ENCODE results near the gene CYP4B1. TPM values are rescaled to one million over a fixed set of nuclear protein-coding genes. Genes with fewer than 3 reads are reported as not detected.

Gene CYP4B1
- total RNA-seq, 2 donors from 2014 or later, result 12.5 to 30.0 TPM

GRCh38 chr1:46761740-46762139 is 37.1 kb upstream of the CYP4B1 start:
- Histone ChIP-seq H3K4me1 (peaks cover 19% of the 10 kb centered on the region), H3K27me3 (no peaks in the 10 kb centered on the region), H3K27ac (no peak overlapping the region), H3K4me3 (no peak overlapping the region), H3K36me3 (replicated peaks in 1 of 2; ENCODE audit: insufficient read depth in 1 of 2, low read depth in 2 of 2) (no peaks in the 10 kb centered on the region), H3K9me3 (no peaks in the 10 kb centered on the region)
- intact Hi-C loops (cut with DNase I), result no loop called here
- ATAC-seq, result no peak
- no peak for DNase-seq
- TF ChIP-seq POLR2A (IDR thresholded peaks at IDR 0.05), result no peak
- TF ChIP-seq, protein P1, sequence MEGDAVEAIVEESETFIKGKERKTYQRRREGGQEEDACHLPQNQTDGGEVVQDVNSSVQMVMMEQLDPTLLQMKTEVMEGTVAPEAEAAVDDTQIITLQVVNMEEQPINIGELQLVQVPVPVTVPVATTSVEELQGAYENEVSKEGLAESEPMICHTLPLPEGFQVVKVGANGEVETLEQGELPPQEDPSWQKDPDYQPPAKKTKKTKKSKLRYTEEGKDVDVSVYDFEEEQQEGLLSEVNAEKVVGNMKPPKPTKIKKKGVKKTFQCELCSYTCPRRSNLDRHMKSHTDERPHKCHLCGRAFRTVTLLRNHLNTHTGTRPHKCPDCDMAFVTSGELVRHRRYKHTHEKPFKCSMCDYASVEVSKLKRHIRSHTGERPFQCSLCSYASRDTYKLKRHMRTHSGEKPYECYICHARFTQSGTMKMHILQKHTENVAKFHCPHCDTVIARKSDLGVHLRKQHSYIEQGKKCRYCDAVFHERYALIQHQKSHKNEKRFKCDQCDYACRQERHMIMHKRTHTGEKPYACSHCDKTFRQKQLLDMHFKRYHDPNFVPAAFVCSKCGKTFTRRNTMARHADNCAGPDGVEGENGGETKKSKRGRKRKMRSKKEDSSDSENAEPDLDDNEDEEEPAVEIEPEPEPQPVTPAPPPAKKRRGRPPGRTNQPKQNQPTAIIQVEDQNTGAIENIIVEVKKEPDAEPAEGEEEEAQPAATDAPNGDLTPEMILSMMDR (IDR thresholded peaks at IDR 0.05), result no peak

GRCh38 chr1:46764402-46764801 is 34.4 kb upstream of the CYP4B1 start:
- intact Hi-C loops (cut with DNase I), result no loop called here
- DNase-seq (no peak), ATAC-seq (no peak)
- Histone ChIP-seq H3K4me3 (no peak overlapping the region), H3K27me3 (no peaks in the 10 kb centered on the region), H3K9me3 (peaks cover 0 to under 1% (median 0%) of the 10 kb centered on the region in 3 donors), H3K27ac (no peak overlapping the region), H3K4me1 (no peaks in the 10 kb centered on the region), H3K36me3 (replicated peaks in 1 of 2; ENCODE audit: insufficient read depth in 1 of 2, low read depth in 2 of 2) (no peaks in the 10 kb centered on the region)
- TF ChIP-seq, protein P1 (IDR thresholded peaks at IDR 0.05), result no peak
- no peak for TF ChIP-seq POLR2A (IDR thresholded peaks at IDR 0.05)
- 66 to 67% methylated on average over 2 of the region's 2 CpGs for WGBS, 2 donors

GRCh38 chr1:46767649-46768282 is 31.1 kb upstream of the CYP4B1 start:
- no peaks in the 10 kb centered on the region for H3K36me3 ChIP-seq (replicated peaks in 1 of 2; ENCODE audit: insufficient read depth in 1 of 2, low read depth in 2 of 2)
- no peaks in the 10 kb centered on the region for H3K4me1 ChIP-seq
- H3K9me3 ChIP-seq, result peaks cover 0 to 25% (median 0%) of the 10 kb centered on the region in 3 donors
- TF ChIP-seq, protein P1 (IDR thresholded peaks at IDR 0.05), result no peak
- no peak for ATAC-seq
- no peak overlapping the region for H3K27ac ChIP-seq
- no peaks in the 10 kb centered on the region for H3K27me3 ChIP-seq
- WGBS, 2 donors, result 45 to 54% methylated on average over 4 of the region's 4 CpGs
- intact Hi-C loops (cut with DNase I), result no loop called here
- H3K4me3 ChIP-seq, result no peak overlapping the region
- no peak for DNase-seq

DNA sequence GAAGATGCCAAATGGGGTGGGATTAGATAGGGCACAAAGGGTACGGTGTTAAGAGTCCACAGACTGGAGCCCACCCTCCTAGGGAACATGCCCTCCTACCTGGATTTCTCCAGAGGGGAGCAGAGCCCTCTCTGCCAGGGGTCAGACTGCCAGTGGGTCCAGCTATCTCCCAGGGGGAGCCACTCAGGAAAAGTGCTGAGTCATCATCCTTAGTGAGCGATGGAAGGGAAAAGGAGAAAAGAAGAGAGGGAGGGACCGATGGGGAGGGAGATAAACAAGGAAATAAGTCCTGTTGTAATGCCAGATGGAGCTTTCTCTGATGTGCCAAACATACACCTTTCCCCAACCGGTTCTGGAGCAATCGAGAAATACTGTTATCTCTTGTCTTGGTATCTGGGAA is 30.4 kb upstream of the CYP4B1 start:
- Histone ChIP-seq H3K9me3 (peaks cover 0 to 25% (median 0%) of the 10 kb centered on the region in 3 donors), H3K27me3 (no peaks in the 10 kb centered on the region), H3K4me3 (no peak overlapping the region), H3K36me3 (replicated peaks in 1 of 2; ENCODE audit: insufficient read depth in 1 of 2, low read depth in 2 of 2) (no peaks in the 10 kb centered on the region), H3K27ac (no peak overlapping the region), H3K4me1 (no peaks in the 10 kb centered on the region)
- DNase-seq, result no peak
- WGBS, 2 donors, result 70 to 71% methylated on average over 5 of the region's 5 CpGs
- no peak for TF ChIP-seq POLR2A (IDR thresholded peaks at IDR 0.05)
- TF ChIP-seq, protein P1 (IDR thresholded peaks at IDR 0.05), result no peak
- no peak for ATAC-seq
- intact Hi-C loops (cut with DNase I), result no loop called here

- Histone ChIP-seq H3K27me3 (no peaks in the 10 kb centered on the region), H3K27ac (no peak overlapping the region), H3K4me3 (no peak overlapping the region), H3K9me3 (peaks cover 0 to 25% (median 0%) of the 10 kb centered on the region in 3 donors), H3K36me3 (replicated peaks in 1 of 2; ENCODE audit: insufficient read depth in 1 of 2, low read depth in 2 of 2) (no peaks in the 10 kb centered on the region), H3K4me1 (no peaks in the 10 kb centered on the region)
- ATAC-seq (no peak), DNase-seq (no peak)
- intact Hi-C loops (cut with DNase I), result no loop called here
- no peak for TF ChIP-seq POLR2A (IDR thresholded peaks at IDR 0.05)
- TF ChIP-seq, protein P1 (IDR thresholded peaks at IDR 0.05), result no peak
Observed at GRCh38 chr1:46769028-46769740, 29.7 kb upstream of the CYP4B1 start.

Measured in body of pancreas (tissue), 4 donors.